Astrocyte of the hippocampus (primary cell): ENCODE results near the gene SRXN1.
A peak's percentile ranks its signal among the peaks of the same experiment; 100 is the strongest.

ENCODE experiments used
- DNase-seq: peaks from one replicate; pipeline ENCODE4 v3.0.0; 2011; ENCODE audit warnings: low read depth, low spot score

SRXN1 gene

DNA sequence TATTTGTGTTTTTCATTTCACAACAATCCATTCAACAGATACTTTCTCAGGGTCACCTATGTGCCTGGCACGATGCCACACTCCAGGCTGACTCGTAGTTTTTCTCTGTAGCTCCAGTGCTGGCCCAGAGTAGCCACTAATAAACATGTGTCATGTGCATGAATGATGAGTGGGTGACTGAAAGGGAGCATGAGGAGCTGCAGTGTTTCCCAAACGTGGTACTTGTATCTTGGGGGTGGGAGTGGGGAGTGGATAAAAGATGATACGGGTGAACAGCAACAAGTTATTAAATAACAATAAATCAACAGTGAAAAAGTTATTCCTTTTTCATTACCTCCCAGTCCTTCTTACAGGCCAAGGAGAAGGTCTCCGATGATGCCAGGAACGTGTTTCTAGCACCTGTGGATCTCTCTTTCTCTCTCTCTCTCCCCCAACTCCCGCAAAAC lies 17.1 kb downstream of the SRXN1 start:
- DNase-seq = no peak

GRCh38 chr20:635028-635892 lies 17.7 kb downstream of the SRXN1 start:
- DNase-seq = no peak

- DNase-seq = no peak
Observed at GRCh38 chr20:634148-634925, 18.7 kb downstream of the SRXN1 start.

- no peak for DNase-seq
Observed at GRCh38 chr20:631101-631500, 21.9 kb downstream of the SRXN1 start.

GRCh38 chr20:626579-626978 lies 26.4 kb downstream of the SRXN1 start:
- no peak for DNase-seq

- no peak for DNase-seq
Observed at GRCh38 chr20:625360-625932, 27.6 kb downstream of the SRXN1 start.

DNA sequence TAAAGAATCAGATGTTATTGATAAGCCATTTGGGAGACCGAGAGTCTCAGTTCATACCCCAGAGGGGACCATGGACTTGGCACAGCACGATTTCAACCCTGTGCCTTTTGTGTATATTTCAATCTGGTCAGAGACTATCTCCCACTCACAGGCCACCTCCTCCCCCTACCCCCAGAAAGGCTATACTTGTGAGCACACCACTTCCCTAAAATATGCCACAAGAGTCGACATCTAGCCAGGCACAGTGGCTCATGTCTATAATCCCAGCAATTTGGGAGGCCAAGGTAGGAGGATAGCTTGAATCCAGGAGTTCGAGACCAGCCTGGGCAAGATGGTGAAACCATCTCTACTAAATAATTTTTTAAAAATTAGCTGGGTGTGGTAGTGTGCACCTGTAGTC lies 29.3 kb downstream of the SRXN1 start:
- no peak for DNase-seq

GRCh38 chr20:623021-623420 lies 30.0 kb downstream of the SRXN1 start:
- no peak for DNase-seq

DNA sequence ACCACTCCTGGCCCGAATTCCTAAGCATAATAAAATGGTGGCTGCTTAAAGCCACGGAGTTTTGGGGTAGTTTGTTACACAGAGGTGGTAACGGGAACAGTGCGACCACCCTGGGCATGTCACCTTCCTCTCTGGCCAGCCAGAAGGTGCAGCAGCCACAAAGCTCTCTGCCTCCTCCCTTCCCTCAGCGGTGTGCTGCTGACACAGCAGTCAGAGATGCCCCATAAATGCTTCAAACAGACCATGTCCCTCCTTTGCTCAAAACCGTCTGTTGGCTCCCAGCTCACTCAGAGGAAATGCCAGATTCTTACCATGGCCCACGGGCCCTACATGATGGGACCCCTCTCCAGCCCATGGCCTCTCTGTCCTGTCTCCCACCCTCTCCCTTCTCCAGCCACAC lies 30.8 kb downstream of the SRXN1 start:
- DNase-seq = no peak

DNA sequence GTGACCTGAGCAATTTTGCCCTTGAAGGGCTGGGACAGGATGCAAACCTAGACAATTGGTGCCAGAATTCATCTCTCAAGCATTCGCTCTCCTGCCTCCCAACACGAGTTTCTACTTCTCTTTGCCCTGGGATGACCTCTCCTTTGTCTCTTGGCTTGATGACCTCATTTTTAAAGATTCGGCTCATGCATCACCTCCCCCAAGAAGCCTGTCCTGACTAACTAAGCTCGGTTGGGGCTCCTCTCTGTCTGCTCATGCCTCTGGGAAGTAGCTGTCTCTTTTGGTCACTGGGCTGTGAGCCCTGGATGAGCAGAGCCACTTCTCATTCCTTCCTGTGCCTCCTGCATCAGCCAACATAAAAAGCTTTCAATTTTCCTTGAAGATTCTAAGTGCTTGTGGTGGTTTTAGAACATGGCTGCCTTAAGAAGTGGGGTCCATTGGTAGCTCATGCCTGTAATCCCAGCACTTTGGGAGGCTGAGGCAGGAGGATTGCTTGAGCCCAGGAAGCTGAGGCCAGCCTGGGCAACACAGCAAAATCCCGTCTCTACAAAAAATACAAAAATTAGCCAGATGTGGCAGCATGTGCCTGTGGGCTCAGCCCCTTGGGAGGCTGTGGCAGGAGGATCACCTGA lies 31.8 kb downstream of the SRXN1 start:
- DNase-seq = peak; percentile 8

DNA sequence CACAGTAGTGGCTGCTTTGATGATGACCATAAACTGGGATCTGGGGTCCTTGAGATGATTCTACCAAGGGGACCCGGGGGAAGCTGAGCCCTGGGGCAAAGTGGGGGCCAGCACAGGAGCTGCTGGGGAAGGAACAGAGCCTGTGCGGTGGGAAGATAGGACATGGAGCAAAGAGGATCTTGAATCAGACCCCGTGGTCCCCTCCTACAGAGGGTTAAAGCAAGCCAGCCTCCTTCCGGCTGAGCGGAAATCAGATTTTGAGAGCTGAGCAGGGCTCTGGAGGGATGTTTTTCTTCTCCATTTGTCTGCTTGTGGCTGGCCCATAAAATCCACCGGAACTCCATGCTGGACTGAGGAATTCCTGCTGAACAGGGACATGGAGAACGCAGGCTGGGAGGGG lies 32.8 kb downstream of the SRXN1 start:
- DNase-seq = no peak

DNA sequence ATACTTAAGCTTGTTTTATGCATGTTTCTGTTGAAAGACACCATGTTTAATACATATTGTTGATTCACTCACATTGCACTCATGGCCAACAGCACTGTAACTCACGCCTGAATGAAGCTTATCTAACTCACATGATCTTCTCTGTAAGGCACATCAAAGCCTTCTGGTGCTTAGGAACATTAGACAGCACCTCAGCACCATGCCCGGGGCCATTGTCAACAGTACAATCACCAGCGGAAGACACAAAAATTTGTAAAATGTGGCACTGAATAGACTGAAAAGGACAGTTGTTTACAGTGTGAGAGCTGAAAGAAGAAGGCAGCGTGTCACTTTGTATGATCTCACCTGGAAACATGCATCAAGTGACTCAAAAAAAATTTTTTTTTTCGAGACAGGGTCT lies 34.0 kb downstream of the SRXN1 start:
- no peak for DNase-seq

DNA sequence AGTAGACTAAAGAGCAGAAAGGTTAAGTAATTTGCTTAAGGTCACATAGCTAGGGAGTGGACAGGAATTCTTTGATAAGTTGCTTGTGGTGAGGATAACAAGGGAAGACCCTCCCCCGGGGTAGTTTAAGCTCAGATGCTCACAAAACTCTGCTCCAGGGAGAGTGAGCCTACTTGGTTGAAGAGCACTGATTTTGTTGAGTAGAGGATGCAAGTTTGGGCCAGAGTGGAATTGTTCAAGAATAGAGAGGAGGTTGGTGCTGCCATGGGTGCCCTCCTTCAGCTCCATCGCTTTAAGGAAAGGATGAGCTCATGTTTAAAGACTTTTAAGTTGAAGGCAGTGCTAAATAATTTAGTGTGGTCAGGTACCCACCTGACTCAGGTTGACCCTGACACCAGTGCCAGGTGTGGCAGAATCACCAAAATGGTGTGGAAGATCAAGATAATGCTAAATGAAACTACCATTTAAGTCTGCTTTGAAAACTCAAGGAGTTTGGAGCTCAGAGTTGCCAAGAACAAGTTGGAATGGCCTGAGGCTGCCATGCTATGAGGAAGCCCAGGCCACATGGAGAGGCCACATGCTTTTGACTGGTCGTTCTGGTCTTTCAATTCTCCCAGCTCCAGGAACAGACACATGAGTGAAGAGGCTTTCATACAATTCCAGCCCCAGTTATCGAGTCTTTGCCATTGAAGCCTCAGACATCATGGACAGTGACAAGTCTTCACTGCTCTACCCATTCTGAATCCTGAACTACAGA lies 34.9 kb downstream of the SRXN1 start:
- no peak for DNase-seq

GRCh38 chr20:615514-615913 lies 37.5 kb downstream of the SRXN1 start:
- no peak for DNase-seq

DNA sequence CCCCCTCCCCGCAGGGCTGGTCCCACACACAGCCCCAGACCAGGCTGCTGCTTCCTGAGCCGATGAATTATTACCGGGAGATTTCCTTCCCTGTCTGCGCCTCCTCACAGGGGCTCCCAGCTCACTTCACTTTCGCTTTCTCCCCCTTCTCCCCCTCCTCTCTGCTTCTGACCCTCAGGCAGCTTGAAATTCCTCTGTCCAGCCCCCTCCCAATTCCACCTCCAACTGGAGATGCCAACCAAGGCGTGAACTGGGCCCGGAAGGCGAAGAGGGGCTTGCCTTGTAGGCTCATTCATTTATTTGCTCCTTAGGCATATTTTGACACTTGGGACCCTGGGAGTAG lies 41.2 kb downstream of the SRXN1 start:
- DNase-seq = no peak

- DNase-seq = no peak
Observed at GRCh38 chr20:611047-611842, 41.8 kb downstream of the SRXN1 start.

DNA sequence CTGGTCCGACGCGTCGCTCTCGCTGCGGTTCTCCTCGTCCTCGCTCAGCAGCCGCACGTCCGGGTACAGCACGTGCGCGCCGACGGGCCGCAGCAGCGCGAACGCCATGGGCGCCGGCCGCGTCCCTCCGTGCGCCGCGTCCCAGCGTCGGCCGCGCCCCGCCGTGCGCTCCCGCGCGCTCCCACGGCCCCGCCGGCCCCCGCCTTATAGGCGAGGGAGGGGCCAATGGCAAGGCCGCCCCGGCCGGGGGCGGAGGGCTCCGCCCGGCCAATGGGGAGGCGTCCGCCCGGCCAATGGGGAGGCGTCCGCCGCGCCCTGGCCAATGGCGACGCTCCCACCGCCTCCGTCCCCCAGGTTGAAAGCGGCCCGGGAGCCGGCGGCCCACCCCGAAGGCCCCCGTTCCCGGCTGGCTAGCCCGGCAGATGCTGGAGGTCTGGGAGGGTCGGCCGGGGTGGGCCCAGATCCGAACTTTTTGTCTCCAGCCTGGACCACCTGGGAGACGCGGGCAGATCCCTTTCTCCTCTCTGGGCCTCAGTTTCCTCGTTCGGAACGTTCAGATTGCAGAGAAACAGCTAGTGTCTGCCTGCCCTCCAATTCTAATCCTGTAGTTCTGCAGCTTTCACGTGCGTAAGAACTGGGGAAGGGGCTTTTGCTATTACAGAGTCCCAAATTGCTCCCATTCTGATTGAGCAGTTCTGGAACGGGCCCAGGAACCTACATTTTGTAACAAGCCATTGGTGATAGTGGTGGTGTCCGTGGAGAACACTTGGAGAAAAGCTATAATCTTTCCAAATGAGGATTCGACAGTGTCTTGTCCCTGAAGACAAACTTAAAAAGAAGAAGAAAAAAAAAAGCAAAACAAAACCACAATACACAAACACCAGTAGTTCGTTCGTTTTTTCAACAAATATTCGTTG lies 42.6 kb downstream of the SRXN1 start, which contains the start of gene TCF15:
TSS of gene TCF15 (minus strand) at position 180 of the 917 bp plus-strand sequence. CDS start at position 108, 72 bp downstream.
- DNase-seq = peak; percentile 47

- no peak for DNase-seq
Observed at GRCh38 chr20:609371-609964, 43.5 kb downstream of the SRXN1 start.

DNA sequence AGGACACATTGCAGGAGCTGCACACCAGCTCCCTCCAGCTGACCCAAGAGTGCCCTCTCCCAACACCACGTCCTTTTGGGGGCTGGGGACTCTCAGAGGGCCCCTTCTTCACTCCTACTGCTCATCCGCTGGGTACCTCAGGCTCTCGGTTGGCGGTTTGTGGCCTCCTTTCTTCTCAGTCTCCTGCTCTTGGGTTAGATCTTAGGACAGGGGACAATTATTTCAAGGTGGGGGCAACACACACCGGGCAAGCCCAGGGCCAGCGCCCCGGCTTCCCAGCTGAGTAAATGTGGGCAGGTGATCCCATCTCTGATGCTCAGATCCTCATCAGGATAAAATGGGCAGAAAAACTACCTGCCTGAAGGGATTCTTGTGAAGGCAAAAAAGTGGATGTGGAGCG lies 44.0 kb downstream of the SRXN1 start:
- DNase-seq = no peak
